Sigmoid colon (tissue), 7 donors: ENCODE measurements around the gene TMEM138. TPM values are rescaled to one million over a fixed set of nuclear protein-coding genes. Genes with fewer than 3 reads are reported as not detected.

Source experiments
- DNase-seq: peaks from one replicate; pipeline ENCODE4 v3.0.0-alpha.2; 2019
- H3K27ac ChIP-seq, 4 donors: fragments of 200-600 bp; sonication (generic); one replicate each; pipeline ENCODE4 v1.5.1; 2016 to 2019; ENCODE audit warnings: mild to moderate bottlenecking in 1 of 4
- H3K27me3 ChIP-seq, 3 donors: fragments of 200-600 bp; sonication (generic); one replicate each; pipeline ENCODE4 v1.5.1; 2019; ENCODE audit warnings: mild to moderate bottlenecking in 1 of 3
- H3K36me3 ChIP-seq, 4 donors: fragments of 200-600 bp; sonication (generic); one replicate each; pipeline ENCODE4 v1.5.1; 2016 to 2019
- H3K4me1 ChIP-seq, 4 donors: fragments of 200-600 bp; sonication (generic); one replicate each; pipeline ENCODE4 v1.5.1; 2017 to 2019
- H3K4me3 ChIP-seq, 4 donors: fragments of 200-600 bp; sonication (generic); one replicate each; pipeline ENCODE4 v1.5.1; 2017 to 2019; ENCODE audit warnings: mild to moderate bottlenecking in 2 of 4, moderate library complexity in 1 of 4
- H3K9me3 ChIP-seq, 4 donors: fragments of 200-600 bp in 3 of 4; sonication (generic) in 3 of 4; one replicate each; pipeline versions ENCODE4 v1.5.1 to v1.6.1; 2013 to 2019
- CTCF ChIP-seq, 4 experiments: fragments of 450-650 bp in 3 of 4; fragments of 200-600 bp in 1 of 4; IDR thresholded peaks; one replicate each; pipeline ENCODE4 v1.5.1; 2016 to 2019; ENCODE audit warnings: antibody characterized with exemption in 4 of 4, mild to moderate bottlenecking in 3 of 4, moderate library complexity in 2 of 4
- EP300 ChIP-seq, 4 donors: sonication (generic); formaldehyde crosslinking; IDR thresholded peaks; one replicate each; pipeline ENCODE4 v1.6.1; 2017; ENCODE audit warnings: antibody characterized with exemption in 4 of 4
- POLR2A ChIP-seq, 2 donors: fragments of 450-650 bp; IDR thresholded peaks; one replicate each; pipeline ENCODE4 v1.6.1; 2016; ENCODE audit warnings: antibody characterized with exemption in 2 of 2, mild to moderate bottlenecking in 2 of 2, moderate library complexity in 2 of 2
- POLR2AphosphoS5 ChIP-seq, 4 donors: sonication (generic); formaldehyde crosslinking; IDR thresholded peaks; one replicate each; pipeline ENCODE4 v1.6.1; 2017; ENCODE audit warnings: antibody characterized with exemption in 4 of 4
- WGBS, 2 donors: extraction: QIAGEN DNeasy Blood & Tissue Kit; methylation state at CpG; one replicate each; pipeline ENCODE4 v1.1.7; 2013; 5-methylcytosine and 5-hydroxymethylcytosine counted together
- intact Hi-C: fragments of 100-400 bp; cut with DNase I; formaldehyde crosslinking; loops from one replicate; pipeline ENCODE4 v1.15.1; 2023
- polyA plus RNA-seq, 3 donors: library from polyadenylated mRNA; stranded (reverse); fragments of 200-250 nt; gene quantifications; one replicate each; pipeline ENCODE4 v1.2.3, GENCODE V29; 2013
- total RNA-seq, 4 donors: library from RNA; depleted of rRNA; stranded (reverse); fragments of >200 nt; gene quantifications; one replicate each; pipeline ENCODE4 v1.1.0, GENCODE V29; 2016
- donor health status: healthy with polysubstance abuse.
- donor health status: Bipolar disorder and iron deficiency.
- donor health status: healthy.

The TMEM138 gene
- total and polyA plus RNA-seq, 7 donors, result 12.6 to 39.9 (median 19.4) TPM

DNA sequence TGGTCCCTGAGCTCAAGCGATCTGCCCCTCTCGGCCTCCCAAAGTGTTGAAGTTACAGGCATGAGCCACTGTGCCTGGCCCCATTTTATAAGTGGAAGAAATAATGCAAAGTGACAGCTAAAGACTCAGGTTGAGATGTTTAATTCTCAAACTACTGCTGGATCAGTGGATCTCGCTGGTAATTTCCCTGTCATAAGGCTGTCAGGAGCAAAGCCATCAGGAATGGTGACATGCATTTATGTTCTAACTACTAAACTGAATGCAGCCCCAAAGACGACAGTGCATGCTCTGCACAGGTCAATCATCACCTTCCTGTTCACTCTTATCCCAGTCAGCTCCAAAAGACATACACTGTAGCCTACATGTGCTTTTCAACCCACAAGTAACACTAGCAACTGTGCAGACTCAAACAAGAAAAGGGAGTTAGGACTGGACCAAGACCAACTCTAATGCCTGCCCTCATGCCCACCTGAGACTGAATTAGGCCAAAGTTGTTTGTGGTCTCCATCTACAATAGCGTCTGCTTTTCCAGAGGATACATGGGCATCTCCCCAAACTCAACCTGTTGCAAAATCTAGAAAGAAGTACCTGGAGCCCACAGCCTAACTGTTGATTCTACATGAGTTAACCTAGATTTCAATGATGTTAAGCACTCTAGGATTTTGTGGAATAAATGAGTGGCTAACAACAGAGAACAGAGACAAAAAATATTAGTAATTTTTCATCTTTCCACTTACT is 45.0 kb downstream of the TMEM138 start:
- TF ChIP-seq CTCF (IDR thresholded peaks at IDR 0.05) (no peak), POLR2AphosphoS5 (IDR thresholded peaks at IDR 0.05) (no peak), POLR2A (IDR thresholded peaks at IDR 0.05) (no peak), EP300 (IDR thresholded peaks at IDR 0.05) (no peak)
- Histone ChIP-seq H3K27ac (peak overlapping the region in 3 of 4 donors; percentile 28 to 49 (median 47)), H3K27me3 (no peaks in the 10 kb centered on the region), H3K4me1 (no peaks in the 10 kb centered on the region), H3K36me3 (peaks cover 41 to 100% (median 81%) of the 10 kb centered on the region in 4 donors), H3K9me3 (no peaks in the 10 kb centered on the region), H3K4me3 (no peak overlapping the region)
- intact Hi-C loops, result no loop called here
- DNase-seq, result no peak
- WGBS, 2 donors, result 95 to 97% methylated on average over 5 of the region's 5 CpGs

DNA sequence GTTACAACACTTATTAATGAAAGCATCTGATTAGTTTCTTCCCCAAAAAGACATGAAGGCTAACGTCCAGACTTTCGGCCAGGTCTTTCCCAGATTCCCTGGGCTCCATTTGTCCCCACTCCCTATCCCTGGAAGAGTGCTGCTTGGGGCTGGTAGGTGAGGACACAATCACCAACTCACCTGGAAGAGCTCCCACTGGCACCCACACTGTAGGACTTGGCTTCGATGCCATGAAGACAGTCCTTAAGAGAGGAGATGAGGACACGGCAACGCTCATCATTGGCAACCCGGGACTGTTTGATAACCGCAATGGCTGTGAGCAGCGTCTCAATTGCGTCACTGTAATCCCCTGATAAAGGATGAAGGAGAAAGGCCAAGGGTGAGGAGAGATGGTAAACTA is 49.4 kb downstream of the TMEM138 start:
- intact Hi-C loops, result no loop called here
- WGBS, 2 donors, result 82 to 83% methylated on average over 9 of the region's 9 CpGs
- H3K27ac ChIP-seq, result no peak overlapping the region
- peaks cover 63 to 100% (median 89%) of the 10 kb centered on the region in 4 donors for H3K36me3 ChIP-seq
- no peak for DNase-seq
- no peaks in the 10 kb centered on the region for H3K9me3 ChIP-seq
- no peak overlapping the region for H3K4me3 ChIP-seq
- H3K27me3 ChIP-seq, result no peaks in the 10 kb centered on the region
- H3K4me1 ChIP-seq, result no peaks in the 10 kb centered on the region
- TF ChIP-seq CTCF (IDR thresholded peaks at IDR 0.05) (no peak), POLR2A (IDR thresholded peaks at IDR 0.05) (no peak), EP300 (IDR thresholded peaks at IDR 0.05) (no peak), POLR2AphosphoS5 (IDR thresholded peaks at IDR 0.05) (no peak)

GRCh38 chr11:61413496-61413895 is 51.3 kb downstream of the TMEM138 start:
- no peak for DNase-seq
- intact Hi-C loops, result no loop called here
- TF ChIP-seq EP300 (IDR thresholded peaks at IDR 0.05) (no peak), CTCF (IDR thresholded peaks at IDR 0.05) (no peak), POLR2A (IDR thresholded peaks at IDR 0.05) (no peak), POLR2AphosphoS5 (IDR thresholded peaks at IDR 0.05) (no peak)
- WGBS, 2 donors, result 65 to 80% methylated on average over 3 of the region's 3 CpGs
- no peaks in the 10 kb centered on the region for H3K4me1 ChIP-seq
- no peak overlapping the region for H3K4me3 ChIP-seq
- H3K36me3 ChIP-seq, result peaks cover 60 to 100% (median 86%) of the 10 kb centered on the region in 4 donors
- no peak overlapping the region for H3K27ac ChIP-seq
- no peaks in the 10 kb centered on the region for H3K9me3 ChIP-seq
- H3K27me3 ChIP-seq, result no peaks in the 10 kb centered on the region

DNA sequence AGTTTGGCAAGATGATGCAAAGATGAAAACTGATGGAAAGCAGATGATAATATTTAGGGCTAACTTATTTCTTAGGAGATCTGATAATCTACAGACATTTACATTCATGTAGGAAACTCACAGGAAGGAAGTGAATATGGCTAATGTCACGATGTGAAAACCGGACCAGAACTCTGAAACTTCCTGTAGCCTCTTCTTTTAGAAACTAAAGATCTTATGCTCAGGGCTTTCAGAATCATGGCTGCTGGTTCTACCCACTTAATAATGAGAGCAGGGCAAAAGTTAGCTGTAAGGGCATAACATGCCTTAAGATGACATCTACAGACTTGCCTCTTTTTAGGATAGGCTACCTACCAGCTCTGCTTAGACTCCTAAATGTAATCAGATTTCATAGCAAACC is 52.4 kb downstream of the TMEM138 start:
- TF ChIP-seq POLR2A (IDR thresholded peaks at IDR 0.05), result no peak
- TF ChIP-seq POLR2AphosphoS5 (IDR thresholded peaks at IDR 0.05), result no peak
- no peak for TF ChIP-seq CTCF (IDR thresholded peaks at IDR 0.05)
- no peak for TF ChIP-seq EP300 (IDR thresholded peaks at IDR 0.05)
- no peaks in the 10 kb centered on the region for H3K27me3 ChIP-seq
- H3K27ac ChIP-seq, result no peak overlapping the region
- 65 to 84% methylated on average over 2 of the region's 2 CpGs for WGBS, 2 donors
- intact Hi-C loops, result no loop called here
- DNase-seq, result no peak
- H3K9me3 ChIP-seq, result no peaks in the 10 kb centered on the region
- no peak overlapping the region for H3K4me3 ChIP-seq
- H3K36me3 ChIP-seq, result peaks cover 59 to 100% (median 87%) of the 10 kb centered on the region in 4 donors
- H3K4me1 ChIP-seq, result no peaks in the 10 kb centered on the region
